Fibroblast of villous mesenchyme (primary cell): Measurements from ENCODE around the gene SEMA5A. TPM values are rescaled to one million over a fixed set of nuclear protein-coding genes. Genes with fewer than 3 reads are reported as not detected.

ENCODE experiments used
- DNase-seq: peaks from one replicate; pipeline ENCODE4 v3.0.0-alpha.2; 2010; ENCODE audit warnings: low read depth
- H3K4me3 ChIP-seq: 2 replicates; pipeline ENCODE4 v1.5.1; 2011; ENCODE audit warnings: low read depth, mild to moderate bottlenecking, low read length
- total RNA-seq: library from RNA; depleted of rRNA; stranded (reverse); fragments of >200 nt; gene quantifications from 2 replicates; pipeline ENCODE4 v1.2.3, GENCODE V29; 2012
- TF ChIP-seq, protein P1 (sequence below): IDR thresholded peaks from 2 replicates; pipeline ENCODE4 v1.5.1; 2012; ENCODE audit warnings: low read depth, mild to moderate bottlenecking, low read length; ENCODE audit not compliant: insufficient read depth

Gene SEMA5A
- total RNA-seq, 1 donor, result 72.5 TPM

- TF ChIP-seq, protein P1, sequence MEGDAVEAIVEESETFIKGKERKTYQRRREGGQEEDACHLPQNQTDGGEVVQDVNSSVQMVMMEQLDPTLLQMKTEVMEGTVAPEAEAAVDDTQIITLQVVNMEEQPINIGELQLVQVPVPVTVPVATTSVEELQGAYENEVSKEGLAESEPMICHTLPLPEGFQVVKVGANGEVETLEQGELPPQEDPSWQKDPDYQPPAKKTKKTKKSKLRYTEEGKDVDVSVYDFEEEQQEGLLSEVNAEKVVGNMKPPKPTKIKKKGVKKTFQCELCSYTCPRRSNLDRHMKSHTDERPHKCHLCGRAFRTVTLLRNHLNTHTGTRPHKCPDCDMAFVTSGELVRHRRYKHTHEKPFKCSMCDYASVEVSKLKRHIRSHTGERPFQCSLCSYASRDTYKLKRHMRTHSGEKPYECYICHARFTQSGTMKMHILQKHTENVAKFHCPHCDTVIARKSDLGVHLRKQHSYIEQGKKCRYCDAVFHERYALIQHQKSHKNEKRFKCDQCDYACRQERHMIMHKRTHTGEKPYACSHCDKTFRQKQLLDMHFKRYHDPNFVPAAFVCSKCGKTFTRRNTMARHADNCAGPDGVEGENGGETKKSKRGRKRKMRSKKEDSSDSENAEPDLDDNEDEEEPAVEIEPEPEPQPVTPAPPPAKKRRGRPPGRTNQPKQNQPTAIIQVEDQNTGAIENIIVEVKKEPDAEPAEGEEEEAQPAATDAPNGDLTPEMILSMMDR, result no peak
- DNase-seq, result no peak
- H3K4me3 ChIP-seq, result no peak overlapping the region
Measured at GRCh38 chr5:9126490-9126889, 419.4 kb downstream of the SEMA5A start.

GRCh38 chr5:9125852-9126251 is 420.0 kb downstream of the SEMA5A start:
- H3K4me3 ChIP-seq, result no peak overlapping the region
- DNase-seq, result no peak
- TF ChIP-seq, protein P1, result no peak

DNA sequence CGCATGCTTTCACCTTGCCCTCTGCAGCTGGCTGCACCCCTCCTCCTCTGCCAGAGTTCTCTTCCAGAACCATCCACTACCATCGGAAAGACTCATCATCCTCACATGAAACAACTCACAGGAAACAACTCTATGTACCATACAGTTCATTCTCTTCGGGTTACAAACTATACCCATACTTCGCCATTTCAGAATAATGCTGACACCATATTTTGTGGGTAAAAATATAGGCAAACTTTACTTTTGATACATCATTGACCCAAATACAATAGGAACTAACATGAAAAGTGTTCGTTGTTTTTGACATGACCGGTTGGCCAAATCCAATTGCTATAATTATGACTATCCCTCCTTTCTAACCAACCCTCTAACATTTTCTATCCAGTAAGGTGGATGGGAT is 421.0 kb downstream of the SEMA5A start:
- H3K4me3 ChIP-seq, result no peak overlapping the region
- DNase-seq, result no peak
- TF ChIP-seq, protein P1, result no peak

- no peak overlapping the region for H3K4me3 ChIP-seq
- DNase-seq, result no peak
- TF ChIP-seq, protein P1, result no peak
Measured at GRCh38 chr5:9124071-9124470, 421.8 kb downstream of the SEMA5A start.

- no peak overlapping the region for H3K4me3 ChIP-seq
- DNase-seq, result no peak
- TF ChIP-seq, protein P1, result no peak
Measured at GRCh38 chr5:9122528-9122927, 423.3 kb downstream of the SEMA5A start.

- H3K4me3 ChIP-seq, result no peak overlapping the region
- TF ChIP-seq, protein P1, result no peak
- DNase-seq, result no peak
Measured at GRCh38 chr5:9121597-9121996, 424.3 kb downstream of the SEMA5A start.

- DNase-seq, result no peak
- TF ChIP-seq, protein P1, result no peak
- H3K4me3 ChIP-seq, result no peak overlapping the region
Measured at GRCh38 chr5:9118852-9119251, 427.0 kb downstream of the SEMA5A start.
